GM18870 (cell line): ENCODE results near the gene LHFPL2.
"Not testable (repeated sequence)": the region's sequence is repeated elsewhere in the genome, so short reads cannot be mapped to it uniquely, and the experiment has no call there.

Source experiments
- ATAC-seq: cut with Tn5 transposase; IDR thresholded peaks from one replicate; pipeline ENCODE4 v1.9.1; 2021; ENCODE audit warnings: moderate library complexity; ENCODE audit not compliant: unreplicated experiment

Gene LHFPL2, protein sequence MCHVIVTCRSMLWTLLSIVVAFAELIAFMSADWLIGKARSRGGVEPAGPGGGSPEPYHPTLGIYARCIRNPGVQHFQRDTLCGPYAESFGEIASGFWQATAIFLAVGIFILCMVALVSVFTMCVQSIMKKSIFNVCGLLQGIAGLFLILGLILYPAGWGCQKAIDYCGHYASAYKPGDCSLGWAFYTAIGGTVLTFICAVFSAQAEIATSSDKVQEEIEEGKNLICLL

DNA sequence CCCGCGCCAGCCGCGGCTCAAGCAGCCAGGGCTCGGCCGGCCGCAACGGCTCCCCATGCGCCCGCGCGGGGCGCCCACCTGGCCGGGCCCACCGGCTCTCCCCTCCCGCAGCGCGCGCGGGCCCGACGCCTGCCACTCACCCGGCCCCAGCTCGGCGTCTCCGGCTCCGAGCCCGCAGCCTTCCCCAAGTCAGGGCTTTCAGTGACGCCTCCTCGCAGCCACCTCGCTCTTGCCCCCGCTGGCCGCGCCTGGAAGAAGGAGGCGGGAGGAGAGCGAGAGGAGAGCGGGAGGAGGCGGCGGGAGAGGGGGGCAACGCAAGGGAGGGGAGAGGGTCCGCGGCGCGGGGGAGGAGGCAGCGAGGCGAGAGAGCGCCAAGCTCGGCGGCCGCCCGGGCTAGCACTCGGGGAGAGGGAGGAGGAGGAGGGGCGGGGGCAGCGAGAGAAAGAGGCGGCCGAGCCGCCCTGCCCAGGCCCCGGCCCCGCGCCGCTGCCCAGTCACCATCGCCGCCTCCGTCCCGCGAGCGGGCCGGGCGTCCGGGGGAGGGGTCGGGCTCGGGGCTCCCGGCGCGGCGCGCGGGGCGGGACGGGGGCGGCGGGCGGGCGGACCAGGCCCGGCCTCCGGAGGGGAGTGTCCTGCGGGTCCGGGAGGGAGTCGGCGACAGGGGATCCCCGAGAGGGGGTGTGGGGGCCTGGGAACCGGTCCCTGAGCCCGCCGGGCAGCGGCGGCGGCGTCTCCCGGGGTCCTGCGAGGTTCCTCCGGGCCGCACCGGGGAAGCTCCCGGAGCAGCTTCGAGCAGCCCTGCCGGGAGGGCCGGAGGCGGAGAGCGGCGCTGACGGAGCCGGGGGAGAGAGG lies at the start of gene LHFPL2:
TSS of gene LHFPL2 (minus strand) at position 414 of the 852 bp plus-strand sequence. CDS start 138,559 bp downstream, outside the sequence.
- ATAC-seq, result no peak

DNA sequence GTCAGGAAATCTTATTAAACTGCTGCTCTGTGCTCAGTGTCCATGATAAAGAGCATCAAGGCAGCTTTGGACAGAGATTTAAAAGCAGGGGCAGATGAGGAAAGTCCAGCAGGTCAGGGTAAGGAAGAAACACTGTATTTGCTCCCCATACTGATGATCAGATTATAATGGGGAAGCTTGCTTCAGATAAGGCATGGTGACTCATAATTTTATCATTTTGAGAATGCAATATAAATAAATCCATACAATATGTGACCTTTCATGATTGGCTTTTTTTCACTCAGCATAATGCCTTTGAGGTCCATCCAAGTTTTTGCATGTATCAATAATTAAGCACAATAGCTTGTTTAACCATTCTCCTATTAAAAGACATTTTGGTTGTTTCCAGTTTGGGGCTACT lies 48.1 kb upstream of the LHFPL2 start:
- no peak for ATAC-seq

DNA sequence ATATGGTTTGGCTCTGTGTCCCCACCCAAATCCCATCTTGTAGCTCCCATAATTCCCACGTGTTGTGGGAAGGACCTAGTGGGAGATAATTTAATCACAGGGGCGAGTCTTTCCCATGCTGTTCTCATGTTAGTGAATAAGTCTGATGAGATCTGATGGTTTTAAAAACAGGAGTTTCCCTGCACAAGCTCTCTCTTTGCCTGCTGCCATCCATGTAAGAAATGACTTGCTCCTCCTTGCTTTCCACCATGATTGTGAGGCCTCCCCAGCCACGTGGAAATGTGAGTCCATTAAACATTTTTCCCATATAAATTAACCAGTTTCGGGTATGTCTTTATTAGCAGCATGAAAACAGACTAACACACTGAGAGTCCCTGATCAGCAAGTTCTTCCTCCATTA lies 47.5 kb upstream of the LHFPL2 start:
- not testable (repeated sequence) for ATAC-seq

DNA sequence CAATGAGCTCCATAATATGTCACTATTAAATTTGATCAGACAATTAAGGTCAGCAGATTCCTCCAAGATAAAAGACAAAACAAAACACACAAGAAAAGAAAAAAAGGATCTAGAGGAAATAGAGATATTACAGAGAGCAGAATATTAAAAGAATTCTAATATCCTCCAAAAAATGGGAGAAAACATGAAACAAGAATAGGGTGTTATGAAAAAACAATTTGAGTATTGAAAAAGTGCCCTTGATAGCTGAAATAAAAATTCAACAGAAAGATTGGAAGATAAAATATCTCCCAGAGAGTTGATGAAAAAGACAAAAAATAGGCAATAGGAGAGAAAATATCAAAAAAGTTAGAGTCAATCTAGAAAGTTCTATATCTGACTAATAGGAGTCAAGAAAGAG lies 44.8 kb upstream of the LHFPL2 start:
- no peak for ATAC-seq

DNA sequence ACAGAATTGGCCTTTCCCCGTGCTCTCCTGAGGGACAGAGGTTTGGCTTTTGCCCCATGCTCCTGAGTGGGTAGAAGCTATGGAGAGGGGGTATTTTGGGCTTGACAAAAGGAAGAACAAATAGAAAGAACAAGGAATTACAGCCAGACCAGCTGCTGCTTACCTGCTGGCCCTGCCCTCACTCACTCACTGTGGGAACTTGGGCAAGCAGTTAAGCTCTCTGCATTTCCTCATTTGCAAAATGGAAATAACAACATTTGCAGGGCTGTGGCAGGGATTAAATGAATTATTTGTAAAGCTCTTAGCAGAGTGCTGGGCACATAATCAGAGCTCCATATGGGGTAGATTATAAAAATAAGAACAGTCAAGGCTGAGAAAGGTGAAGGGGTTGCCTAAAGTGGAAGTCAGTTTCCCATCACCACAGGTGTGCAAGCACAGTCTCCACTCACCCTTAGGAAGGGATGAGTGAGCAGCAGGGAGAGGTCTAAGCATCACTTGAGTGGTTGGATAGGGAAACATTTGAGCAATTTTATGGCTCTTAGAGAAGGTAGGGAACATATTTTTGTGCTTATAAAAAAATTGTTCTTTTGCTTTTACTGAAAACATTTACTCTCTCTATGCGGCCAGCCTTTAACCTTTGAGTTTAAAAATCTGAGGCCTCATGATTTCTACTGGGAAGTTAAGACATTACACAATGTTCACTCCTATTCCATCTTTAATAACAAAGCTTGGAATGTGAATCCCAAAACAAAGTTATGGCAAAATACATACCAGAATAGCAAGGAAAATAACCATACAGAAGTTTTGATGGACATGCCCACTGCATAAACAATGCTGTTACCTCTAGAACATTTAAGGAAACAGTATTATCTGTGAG lies 42.8 kb upstream of the LHFPL2 start:
- no peak for ATAC-seq

DNA sequence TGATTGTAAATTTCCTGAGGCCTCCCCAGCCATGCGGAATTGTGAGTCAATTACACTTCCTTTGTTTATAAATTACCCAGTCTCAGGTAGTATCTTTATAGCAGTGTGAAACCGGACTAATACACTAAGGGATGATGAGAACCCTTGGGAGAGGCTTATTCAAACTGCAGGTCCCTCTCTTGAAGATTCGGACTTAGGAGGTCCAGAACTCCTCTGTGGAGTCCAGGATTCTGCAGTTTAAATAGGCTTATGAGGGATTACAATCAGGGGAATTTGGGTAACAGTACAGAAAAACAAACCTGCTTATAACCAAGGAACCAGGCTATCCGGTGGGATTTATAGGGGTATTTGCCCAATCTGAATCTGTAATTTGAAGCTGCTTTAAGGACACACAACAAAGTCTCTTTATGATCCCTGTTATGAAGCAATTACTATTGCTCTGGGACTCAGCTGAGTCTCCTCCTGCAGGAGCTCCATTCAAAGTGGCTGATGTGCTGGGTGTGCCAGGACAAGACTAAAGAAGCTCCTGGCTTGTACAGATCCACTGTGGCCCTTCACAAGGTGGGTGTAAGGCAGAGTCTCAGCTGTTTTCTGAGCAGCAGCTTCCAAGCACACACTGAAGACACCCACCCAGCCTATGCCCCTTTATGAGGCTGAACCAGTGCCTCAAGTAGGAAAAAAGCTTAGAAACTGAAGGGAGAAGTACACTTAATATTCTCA lies 41.8 kb upstream of the LHFPL2 start:
- no peak for ATAC-seq

DNA sequence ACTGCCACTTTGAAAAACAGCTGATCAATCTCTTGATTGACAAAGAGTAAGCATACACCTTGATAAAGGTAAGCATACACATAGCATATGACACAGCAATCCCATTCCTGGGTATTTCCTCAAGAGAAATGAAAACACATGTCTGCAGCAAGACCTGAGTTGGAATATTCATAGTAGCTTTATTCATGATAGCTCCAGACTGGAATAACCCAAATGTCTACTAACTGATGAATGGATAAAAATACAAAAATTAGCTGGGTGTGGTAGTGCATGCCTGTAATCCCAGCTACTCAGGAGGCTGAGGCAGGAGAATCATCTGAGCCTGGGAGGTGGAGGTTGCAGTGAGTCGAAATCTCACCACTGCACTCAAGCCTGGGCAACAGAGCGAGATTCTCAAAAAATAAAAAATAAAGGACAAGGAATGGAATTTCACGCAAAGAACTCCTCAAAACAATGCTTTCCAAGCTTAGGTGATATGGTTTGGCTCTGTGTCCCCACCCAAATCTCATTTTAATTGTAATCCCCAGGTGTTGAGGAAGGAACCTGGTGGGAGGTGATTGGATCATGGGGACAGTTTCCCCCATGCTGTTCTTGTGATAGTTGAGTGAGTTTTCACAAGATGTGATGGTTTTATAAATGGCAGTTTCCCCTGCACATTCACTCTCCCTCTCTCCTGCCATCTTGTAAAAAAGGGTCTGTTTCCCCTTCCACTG lies 41.1 kb upstream of the LHFPL2 start:
- ATAC-seq, result no peak

DNA sequence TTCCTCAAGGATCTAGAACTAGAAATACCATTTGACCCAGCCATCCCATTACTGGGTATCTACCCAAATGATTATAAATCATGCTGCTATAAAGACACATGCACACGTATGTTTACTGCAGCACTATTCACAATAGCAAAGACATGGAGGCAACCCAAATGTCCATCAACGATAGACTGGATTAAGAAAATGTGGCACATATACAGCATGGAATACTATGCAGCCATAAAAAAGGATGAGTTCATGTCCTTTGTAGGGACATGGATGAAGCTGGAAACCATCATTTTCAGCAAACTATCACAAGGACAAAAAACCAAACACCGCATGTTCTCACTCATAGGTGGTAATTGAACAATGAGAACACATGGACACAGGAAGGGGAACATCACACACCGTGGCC lies 38.9 kb upstream of the LHFPL2 start:
- ATAC-seq, result not testable (repeated sequence)

DNA sequence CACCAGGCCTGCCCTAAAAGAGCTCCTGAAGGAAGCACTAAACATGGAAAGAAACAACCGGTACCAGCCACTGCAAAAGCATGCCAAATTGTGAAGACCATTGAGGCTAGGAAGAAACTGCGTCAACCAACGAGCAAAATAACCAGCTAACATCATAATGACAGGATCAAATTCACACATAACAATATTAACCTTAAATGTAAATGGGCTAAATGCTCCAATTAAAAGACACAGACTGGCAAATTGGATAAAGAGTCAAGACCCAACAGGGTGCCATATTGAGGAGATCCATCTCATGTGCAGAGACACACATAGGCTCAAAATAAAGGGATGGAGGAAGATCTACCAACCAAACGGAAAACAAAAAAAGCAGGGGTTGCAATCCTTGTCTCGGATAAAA lies 35.3 kb upstream of the LHFPL2 start:
- not testable (repeated sequence) for ATAC-seq

DNA sequence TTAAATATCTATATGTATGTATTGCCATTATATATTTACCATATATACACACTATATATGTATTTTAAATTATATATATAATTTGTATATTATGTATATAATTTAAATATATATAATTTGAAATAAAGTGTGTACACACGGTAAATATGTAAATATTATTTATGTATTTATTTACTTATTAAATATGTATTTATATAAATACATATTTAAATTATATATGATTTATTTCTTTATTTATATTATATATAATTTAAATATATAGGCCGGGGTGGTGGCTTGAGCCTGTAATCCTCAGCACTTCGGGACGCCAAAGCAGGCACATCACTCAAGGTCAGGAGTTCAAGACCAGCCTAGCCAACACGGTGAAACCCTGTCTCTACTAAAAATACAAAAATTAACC lies 31.3 kb upstream of the LHFPL2 start:
- no peak for ATAC-seq

DNA sequence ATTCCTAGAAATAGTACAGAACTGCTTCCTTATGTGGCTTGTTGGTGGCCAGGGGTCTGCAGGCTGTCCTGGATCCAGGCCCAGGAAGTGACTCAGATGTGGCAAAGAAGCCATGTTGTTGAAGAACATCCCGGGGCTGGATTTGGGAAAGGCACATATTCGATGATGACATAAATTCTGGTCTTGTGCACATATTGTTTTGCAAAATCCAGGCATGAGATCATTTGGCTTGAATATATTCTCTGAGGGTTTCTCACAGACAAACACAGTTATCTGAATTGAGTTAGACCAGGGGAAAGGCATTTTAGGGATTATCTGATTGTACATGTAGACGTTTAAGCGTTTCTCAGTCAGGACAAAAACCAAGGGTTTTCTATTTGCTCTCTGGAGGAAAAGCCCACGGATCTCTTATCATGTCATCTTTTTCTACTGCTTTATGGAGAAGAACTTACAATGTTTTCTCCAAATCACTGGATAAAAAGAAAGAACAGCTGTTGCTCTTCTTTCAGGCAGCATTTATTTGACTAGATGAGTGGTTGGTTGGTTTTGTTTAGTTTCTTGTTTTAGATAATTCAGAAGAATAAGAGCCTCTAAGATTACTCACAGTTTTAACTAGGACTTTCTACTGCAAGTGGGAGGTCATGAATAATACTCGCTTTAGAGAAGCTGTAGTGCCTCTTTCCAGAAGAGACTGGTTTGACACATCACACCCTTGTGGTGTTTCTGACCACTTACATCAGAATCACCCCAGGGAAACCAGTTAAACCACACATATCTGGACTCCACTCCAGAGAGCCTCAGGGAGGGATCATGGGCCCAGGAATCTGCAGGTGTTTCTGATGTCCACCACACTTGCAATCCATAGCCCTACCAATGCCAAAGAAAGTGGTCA lies 29.5 kb upstream of the LHFPL2 start:
- peak; percentile 53 for ATAC-seq

DNA sequence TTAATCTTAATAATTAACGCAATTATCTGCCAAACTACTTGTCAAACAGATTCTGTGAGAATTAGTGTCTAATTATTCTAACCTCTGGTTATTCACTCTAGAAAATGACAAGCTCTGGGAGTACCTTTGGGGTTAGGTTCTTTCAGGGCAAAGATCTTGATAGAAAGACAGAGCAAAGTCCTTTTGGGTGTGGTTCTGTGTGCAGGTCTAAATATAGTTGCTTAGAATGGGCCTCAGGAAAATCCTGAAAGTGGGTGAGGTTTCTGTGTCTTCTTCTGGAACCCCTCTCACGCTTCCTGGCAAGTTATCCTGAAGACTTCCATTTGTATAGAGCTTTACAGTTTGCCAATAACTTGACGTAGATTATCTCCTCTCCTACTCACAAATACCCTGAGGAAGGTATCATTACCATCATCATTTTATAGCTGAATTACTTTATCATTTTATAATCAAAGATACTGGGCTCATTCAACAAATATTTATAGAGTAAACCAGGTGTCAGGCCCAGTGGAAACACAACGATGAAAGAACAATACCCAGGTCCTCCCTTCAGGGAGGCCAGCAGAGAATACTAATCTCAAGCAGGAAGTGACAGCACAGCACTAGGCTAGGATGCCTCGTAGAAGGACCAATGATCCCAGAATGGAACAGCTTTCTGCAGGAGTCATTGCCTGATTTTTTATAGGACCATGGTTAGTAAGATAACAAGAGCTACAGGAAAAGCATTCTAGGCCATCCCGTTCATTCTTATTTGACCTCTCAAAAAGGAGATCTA lies 27.6 kb upstream of the LHFPL2 start:
- no peak for ATAC-seq

DNA sequence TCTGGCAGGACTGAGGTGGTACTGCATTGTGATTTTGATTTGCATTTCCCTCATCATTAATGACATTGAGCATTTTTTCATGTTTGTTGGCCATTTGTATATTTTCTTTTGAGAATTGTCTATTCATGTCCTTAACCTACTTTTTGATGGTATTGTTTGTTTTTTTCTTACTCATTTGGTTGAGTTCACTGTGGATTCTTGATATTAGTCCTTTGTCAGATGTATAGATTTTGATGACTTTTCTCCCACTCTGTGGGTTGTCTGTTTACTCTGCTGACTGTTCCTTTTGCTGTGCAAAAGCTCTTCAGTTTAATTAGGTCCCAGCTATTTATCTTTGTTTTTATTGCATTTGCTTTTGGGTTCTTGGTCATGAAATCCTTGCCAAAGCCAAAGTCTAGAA lies 25.3 kb upstream of the LHFPL2 start:
- not testable (repeated sequence) for ATAC-seq

DNA sequence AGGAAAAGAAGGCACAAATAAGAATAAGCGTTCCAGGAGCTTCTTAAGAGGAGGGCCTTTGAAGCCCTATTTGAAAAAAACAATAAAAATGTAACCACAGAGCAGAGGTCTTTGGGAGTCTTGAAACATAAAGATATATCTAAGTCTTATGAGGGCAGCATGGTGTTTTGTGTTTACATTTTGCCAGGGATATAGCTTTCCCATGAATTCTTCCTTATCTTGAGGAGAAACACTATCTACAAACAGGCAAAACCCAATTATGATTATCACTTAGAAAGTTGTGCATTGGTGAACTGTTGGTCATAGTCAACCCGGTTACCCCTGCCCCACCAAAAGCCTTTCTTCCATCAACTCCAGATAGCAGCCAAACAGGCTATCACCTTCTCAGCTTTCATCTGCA lies 23.6 kb upstream of the LHFPL2 start:
- no peak for ATAC-seq

DNA sequence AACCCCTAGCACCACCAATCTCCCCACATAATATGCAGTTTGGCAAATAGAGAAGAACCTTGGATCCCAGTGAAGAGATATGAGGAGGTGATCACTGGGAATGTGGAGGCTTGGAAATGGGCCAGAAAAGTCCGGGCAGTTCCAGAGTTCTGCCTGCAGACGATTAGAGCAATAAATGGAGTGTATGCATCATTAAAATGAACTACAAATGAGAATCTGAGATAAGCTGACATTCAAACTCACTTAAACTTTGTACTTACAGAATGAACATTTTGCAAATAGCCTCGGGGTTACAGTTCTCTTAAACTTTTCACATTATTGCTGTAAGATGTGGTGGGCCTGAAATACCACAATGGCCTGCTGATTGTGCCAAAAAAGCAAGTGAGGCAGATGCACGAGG lies 23.0 kb upstream of the LHFPL2 start:
- no peak for ATAC-seq

DNA sequence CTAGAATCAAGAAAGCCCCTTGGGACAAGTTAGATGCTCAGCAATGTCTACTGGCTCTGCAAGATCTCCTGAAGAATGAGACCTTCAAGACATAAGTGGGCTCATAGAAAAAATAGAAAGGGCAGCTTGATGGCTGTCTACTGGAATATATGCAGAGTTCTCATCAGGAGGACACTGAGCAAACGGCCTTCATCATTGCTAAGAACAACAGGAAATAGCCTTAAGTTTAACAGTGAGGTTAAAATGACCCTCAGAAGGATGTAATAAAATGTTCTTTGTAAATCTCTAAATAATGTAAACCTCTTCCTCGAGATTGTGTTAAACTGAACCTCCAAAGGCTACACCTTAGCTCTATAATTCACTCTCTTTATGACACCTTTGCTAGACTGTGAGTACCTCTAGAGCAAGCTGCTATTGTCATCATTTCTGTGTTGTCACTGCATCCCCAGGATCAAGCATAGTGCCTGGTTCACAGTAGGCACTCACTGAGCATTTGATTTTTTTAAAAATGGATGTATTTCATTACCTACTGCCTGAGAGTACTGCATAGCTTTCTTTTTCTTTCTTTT lies 22.2 kb upstream of the LHFPL2 start:
- no peak for ATAC-seq

DNA sequence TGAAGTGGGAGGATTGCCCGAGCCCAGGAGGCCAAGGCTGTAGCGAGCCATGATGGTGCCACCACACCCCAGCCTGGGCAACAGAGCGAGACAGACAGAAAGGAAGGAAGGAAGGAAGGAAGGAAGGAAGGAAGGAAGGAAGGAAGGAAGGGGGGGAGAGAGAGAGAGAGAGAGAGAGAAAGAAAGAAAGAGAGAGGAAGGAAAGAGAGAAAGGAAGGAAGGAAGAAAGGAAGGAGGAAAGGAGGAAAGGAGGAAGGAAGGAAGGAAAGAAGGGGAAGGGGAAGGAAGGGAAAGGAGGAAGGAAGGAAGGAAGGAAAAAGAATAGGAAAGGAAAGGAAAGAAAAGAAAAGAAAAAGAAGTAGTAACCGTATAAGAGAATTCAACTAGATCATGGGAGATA lies 20.8 kb upstream of the LHFPL2 start:
- ATAC-seq, result no peak

DNA sequence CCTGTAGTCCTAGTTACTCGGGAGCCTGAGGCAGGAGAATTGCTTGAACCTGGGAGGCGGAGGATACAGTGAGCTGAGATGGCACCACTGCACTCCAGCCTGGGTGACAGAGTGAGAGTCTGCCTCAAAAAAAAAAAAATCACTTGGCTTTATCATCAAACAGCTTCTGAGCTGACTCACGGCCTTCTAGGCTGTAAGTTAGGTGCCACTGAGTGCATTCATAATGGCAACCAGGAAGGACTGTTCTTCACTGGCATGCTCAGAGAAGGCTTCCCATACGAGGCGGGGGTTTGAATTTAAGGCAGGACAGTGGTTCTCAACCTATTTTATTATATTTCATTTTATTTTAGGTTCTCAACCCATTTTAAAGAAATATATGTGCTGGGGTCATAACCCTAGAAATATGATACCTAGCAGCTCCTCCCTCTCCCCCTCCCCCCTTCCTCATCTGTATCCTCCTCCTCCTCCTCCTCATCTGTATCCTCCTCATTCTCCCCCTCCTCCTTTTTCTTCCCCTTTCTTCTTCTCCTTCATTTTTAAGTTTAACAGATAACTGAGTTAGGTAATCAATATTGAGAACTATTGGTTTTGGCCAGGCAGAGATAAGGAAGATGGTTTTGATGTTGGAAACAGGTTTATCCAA lies 19.0 kb upstream of the LHFPL2 start:
- no peak for ATAC-seq
